GM18498 (cell line): ENCODE measurements around the gene ALPP.

Experiments used
- ATAC-seq: cut with Tn5 transposase; IDR thresholded peaks from one replicate; pipeline ENCODE4 v1.9.1; 2021; ENCODE audit warnings: mild to moderate bottlenecking, moderate library complexity; ENCODE audit not compliant: unreplicated experiment

ALPP gene

GRCh38 chr2:232340171-232340935 lies 38.2 kb upstream of the ALPP start:
- no peak for ATAC-seq

GRCh38 chr2:232341061-232341738 lies 37.4 kb upstream of the ALPP start:
- ATAC-seq: no peak

- no peak for ATAC-seq
Observed at GRCh38 chr2:232341739-232342126, 36.8 kb upstream of the ALPP start.

- no peak for ATAC-seq
Observed at GRCh38 chr2:232342635-232343565, 35.7 kb upstream of the ALPP start.

- no peak for ATAC-seq
Observed at GRCh38 chr2:232343821-232344220, 34.7 kb upstream of the ALPP start.

GRCh38 chr2:232345251-232345650 lies 33.3 kb upstream of the ALPP start:
- no peak for ATAC-seq

GRCh38 chr2:232347369-232347768 lies 31.2 kb upstream of the ALPP start:
- ATAC-seq: no peak

- no peak for ATAC-seq
Observed at GRCh38 chr2:232348936-232349335, 29.6 kb upstream of the ALPP start.

- no peak for ATAC-seq
Observed at GRCh38 chr2:232349546-232349945, 29.0 kb upstream of the ALPP start.

- ATAC-seq: no peak
Observed at GRCh38 chr2:232349946-232350635, 28.5 kb upstream of the ALPP start.

- no peak for ATAC-seq
Observed at GRCh38 chr2:232350804-232351685, 27.5 kb upstream of the ALPP start.

- no peak for ATAC-seq
Observed at GRCh38 chr2:232351686-232352510, 26.7 kb upstream of the ALPP start.

- no peak for ATAC-seq
Observed at GRCh38 chr2:232352511-232353091, 25.9 kb upstream of the ALPP start.

- ATAC-seq: no peak
Observed at GRCh38 chr2:232353096-232353495, 25.5 kb upstream of the ALPP start.

- ATAC-seq: no peak
Observed at GRCh38 chr2:232353660-232354059, 24.9 kb upstream of the ALPP start.

- no peak for ATAC-seq
Observed at GRCh38 chr2:232354069-232354468, 24.5 kb upstream of the ALPP start.

- ATAC-seq: no peak
Observed at GRCh38 chr2:232361646-232362045, 16.9 kb upstream of the ALPP start.

GRCh38 chr2:232362174-232362900 lies 16.2 kb upstream of the ALPP start:
- no peak for ATAC-seq
